Nephron progenitor cell (in vitro differentiated cells): ENCODE results near the gene NGRN.

Experiments
- DNase-seq: peaks from one replicate; pipeline ENCODE4 v3.0.0; 2021
- H3K27ac Mint-ChIP-seq: 2 replicates; pipeline ENCODE4 v1.8.0; 2021; ENCODE audit warnings: mild to moderate bottlenecking, moderate library complexity, mixed read lengths
- H3K27me3 Mint-ChIP-seq: 2 replicates; pipeline ENCODE4 v1.8.0; 2021; ENCODE audit warnings: mild to moderate bottlenecking, low read depth, mixed read lengths; ENCODE audit not compliant: poor library complexity
- H3K36me3 Mint-ChIP-seq: 2 replicates; pipeline ENCODE4 v1.8.0; 2021; ENCODE audit warnings: low read depth, mixed read lengths
- H3K4me1 Mint-ChIP-seq: 2 replicates; pipeline ENCODE4 v1.8.0; 2021; ENCODE audit warnings: mixed read lengths
- H3K4me3 Mint-ChIP-seq: 2 replicates; pipeline ENCODE4 v1.8.0; 2021; ENCODE audit warnings: mild to moderate bottlenecking, moderate library complexity, mixed read lengths
- H3K9me3 Mint-ChIP-seq: 2 replicates; pipeline ENCODE4 v1.8.0; 2021; ENCODE audit warnings: mild to moderate bottlenecking, moderate library complexity, mixed read lengths
- TF ChIP-seq, protein P1 (sequence below): fragments of 200-600 bp; sonication (generic); IDR thresholded peaks from 2 replicates; pipeline ENCODE4 v1.5.0; 2021; ENCODE audit warnings: antibody characterized with exemption

The NGRN gene

GRCh38 chr15:90309020-90309419 lies 43.5 kb downstream of the NGRN start:
- Mint-ChIP-seq H3K36me3 (no peaks in the 10 kb centered on the region), H3K9me3 (no peaks in the 10 kb centered on the region), H3K27me3 (peaks cover 6% of the 10 kb centered on the region), H3K4me3 (no peak overlapping the region), H3K27ac (no peak overlapping the region), H3K4me1 (peaks cover 23% of the 10 kb centered on the region)
- TF ChIP-seq, protein P1, sequence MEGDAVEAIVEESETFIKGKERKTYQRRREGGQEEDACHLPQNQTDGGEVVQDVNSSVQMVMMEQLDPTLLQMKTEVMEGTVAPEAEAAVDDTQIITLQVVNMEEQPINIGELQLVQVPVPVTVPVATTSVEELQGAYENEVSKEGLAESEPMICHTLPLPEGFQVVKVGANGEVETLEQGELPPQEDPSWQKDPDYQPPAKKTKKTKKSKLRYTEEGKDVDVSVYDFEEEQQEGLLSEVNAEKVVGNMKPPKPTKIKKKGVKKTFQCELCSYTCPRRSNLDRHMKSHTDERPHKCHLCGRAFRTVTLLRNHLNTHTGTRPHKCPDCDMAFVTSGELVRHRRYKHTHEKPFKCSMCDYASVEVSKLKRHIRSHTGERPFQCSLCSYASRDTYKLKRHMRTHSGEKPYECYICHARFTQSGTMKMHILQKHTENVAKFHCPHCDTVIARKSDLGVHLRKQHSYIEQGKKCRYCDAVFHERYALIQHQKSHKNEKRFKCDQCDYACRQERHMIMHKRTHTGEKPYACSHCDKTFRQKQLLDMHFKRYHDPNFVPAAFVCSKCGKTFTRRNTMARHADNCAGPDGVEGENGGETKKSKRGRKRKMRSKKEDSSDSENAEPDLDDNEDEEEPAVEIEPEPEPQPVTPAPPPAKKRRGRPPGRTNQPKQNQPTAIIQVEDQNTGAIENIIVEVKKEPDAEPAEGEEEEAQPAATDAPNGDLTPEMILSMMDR: no peak
- DNase-seq: no peak

DNA sequence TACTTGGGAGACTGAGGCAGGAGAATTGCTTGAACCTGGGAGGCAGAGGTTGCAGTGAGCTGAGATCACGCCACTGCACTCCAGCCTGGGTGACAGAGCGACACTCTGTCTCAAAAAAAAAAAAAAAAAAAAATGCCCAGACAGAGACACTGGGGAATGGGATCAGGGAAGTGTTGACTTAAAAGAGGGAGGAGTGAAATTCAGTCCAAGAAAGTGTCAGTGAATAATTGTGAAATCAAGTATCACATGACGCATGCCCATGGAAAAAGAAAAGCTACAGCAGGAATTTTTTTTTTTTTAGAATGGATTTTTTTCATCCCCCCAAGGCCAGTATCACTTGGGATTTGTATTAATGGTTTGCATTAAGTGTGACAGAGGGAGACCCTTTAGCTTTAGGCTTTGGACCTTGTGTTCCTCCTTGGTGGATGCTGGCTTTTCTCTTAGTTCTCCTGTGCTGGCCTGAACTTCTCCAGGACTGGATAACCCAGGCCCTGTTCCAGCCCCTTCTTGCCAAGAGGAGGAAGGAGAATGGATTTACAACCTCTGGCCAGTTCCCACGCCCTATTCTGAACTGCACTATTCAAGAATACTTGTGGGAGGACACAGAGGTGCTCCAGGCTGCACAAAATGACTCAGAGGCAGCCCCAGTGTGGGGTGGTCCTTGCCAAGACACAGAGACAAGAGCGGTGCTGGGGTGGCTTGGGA lies 50.0 kb downstream of the NGRN start:
- no peaks in the 10 kb centered on the region for H3K36me3 Mint-ChIP-seq
- peak; percentile 35 for DNase-seq
- no peak overlapping the region for H3K4me3 Mint-ChIP-seq
- TF ChIP-seq, protein P1: no peak
- no peaks in the 10 kb centered on the region for H3K9me3 Mint-ChIP-seq
- H3K27ac Mint-ChIP-seq: peak overlapping the region; percentile 55
- H3K4me1 Mint-ChIP-seq: peaks cover 30% of the 10 kb centered on the region
- H3K27me3 Mint-ChIP-seq: peaks cover 12% of the 10 kb centered on the region

DNA sequence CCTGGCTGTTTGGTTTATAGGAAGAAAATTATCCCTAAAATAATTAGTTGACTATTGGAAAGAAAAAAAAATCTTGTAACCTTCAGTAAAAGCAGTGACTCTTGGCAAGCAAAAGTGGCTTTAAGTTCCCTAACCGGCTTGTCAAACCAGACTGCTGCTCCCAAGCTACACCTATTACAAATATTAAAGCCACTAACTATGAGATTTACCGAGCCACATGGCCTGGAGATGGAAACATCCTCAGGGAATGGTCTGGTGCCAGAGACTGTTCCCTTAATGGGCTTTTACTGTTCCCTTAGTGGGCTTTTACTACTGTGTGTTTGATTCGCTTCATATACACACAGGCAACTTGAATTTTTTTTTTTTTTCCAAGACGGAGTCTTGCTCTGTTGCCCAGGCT lies 50.7 kb downstream of the NGRN start:
- Mint-ChIP-seq H3K27ac (no peak overlapping the region), H3K27me3 (peaks cover 12% of the 10 kb centered on the region), H3K36me3 (no peaks in the 10 kb centered on the region), H3K4me1 (peaks cover 32% of the 10 kb centered on the region), H3K9me3 (no peaks in the 10 kb centered on the region), H3K4me3 (no peak overlapping the region)
- TF ChIP-seq, protein P1: no peak
- no peak for DNase-seq

GRCh38 chr15:90318591-90318990 lies 53.1 kb downstream of the NGRN start:
- Mint-ChIP-seq H3K9me3 (no peaks in the 10 kb centered on the region), H3K36me3 (no peaks in the 10 kb centered on the region), H3K4me3 (no peak overlapping the region), H3K27me3 (peaks cover 7% of the 10 kb centered on the region), H3K27ac (no peak overlapping the region), H3K4me1 (peaks cover 37% of the 10 kb centered on the region)
- TF ChIP-seq, protein P1: no peak
- DNase-seq: no peak

DNA sequence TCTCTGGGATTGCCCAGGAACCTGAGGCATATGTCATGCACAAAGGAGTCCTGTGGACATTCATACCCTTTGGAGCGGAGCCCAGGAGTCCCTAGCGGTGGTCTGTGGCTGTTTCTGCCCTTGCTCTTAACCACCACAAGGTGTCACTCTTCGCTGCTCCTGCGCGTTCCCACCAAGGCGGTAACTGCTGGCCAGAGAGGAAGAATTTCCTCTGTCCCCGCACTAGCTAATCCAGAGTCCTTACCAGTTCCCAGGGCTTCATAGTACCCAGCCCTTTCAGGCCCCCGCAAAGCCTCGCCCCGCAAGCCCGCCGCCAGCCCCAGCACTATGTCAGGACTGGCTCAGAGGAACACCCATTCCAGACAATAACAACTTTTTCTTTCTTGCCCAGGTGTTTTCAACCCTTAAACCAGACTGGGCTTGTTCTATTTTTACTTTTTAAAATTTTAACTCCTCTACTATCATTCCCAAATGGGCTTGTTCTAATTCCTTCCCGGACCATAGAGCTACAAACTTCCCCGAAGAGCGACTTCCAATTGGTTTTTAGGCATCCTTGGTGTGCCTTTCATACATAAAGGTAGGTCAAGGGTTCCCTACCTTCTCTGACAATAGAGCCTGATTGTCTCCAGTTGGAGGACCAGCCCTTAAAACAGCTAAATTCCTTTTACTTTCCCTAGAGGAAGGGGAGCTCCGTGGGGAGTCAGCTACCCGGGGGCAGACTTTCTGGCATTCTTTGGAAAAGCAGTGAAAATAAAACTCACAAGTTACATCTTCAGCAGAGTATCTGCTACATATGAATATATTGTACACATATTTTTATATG lies 54.8 kb downstream of the NGRN start:
- TF ChIP-seq, protein P1: peak; percentile 97

More for the DNA sequence above, 54.8 kb downstream of the NGRN start:
- Mint-ChIP-seq H3K27me3 (peaks cover 4% of the 10 kb centered on the region), H3K9me3 (no peaks in the 10 kb centered on the region), H3K36me3 (no peaks in the 10 kb centered on the region), H3K27ac (no peak overlapping the region), H3K4me1 (peaks cover 26% of the 10 kb centered on the region), H3K4me3 (peak overlapping the region; percentile 1)
- DNase-seq: peak; percentile 74
